Measurements from ENCODE around the gene RBPJL.

The RBPJL gene

GRCh38 chr20:45293041-45294002 is 13.3 kb upstream of the RBPJL start:
- peak; percentile 94 for DNase-seq (ENCODE audit: low read depth, low spot score)

DNA sequence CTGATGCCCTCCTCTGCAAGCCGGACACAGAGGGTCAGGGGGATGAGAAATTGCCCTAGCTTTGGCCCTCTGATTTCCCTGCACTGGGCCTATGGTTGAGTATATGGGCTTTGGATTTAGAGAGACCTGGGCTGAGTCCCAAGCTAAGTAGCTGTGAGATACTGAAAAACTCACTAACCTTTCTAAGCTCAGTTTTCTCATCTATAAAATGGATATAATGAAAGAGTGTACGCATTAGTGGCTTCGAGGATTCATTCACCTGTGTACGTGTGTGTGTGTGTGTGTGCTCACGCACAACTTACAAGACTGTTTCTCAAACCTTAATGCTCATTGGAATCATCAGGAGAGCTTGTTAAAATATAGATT is 12.7 kb upstream of the RBPJL start:
- DNase-seq (ENCODE audit: low read depth, low spot score) = no peak

DNA sequence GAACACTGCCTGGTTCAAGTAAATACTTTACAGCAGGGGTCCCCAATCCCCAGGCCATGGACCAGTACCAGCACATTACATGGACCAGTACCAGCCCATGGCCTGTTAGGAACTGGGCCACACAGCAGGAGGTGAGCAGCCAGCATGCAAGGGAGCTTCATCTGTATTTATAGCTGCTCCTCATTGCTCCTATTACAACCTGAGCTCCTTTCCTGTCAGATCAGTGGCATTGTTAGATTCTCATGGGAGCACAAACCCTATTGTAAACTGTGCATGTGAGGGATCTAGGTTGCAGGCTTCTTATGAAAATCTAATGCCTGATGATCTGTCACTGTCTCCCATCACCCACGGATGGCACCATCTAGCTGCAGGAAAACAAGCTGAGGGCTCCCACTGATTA is 12.0 kb upstream of the RBPJL start:
- DNase-seq (ENCODE audit: low read depth, low spot score) = no peak

- no peak for DNase-seq (ENCODE audit: low read depth, low spot score)
Observed at GRCh38 chr20:45297786-45298497, 8.7 kb upstream of the RBPJL start.

DNA sequence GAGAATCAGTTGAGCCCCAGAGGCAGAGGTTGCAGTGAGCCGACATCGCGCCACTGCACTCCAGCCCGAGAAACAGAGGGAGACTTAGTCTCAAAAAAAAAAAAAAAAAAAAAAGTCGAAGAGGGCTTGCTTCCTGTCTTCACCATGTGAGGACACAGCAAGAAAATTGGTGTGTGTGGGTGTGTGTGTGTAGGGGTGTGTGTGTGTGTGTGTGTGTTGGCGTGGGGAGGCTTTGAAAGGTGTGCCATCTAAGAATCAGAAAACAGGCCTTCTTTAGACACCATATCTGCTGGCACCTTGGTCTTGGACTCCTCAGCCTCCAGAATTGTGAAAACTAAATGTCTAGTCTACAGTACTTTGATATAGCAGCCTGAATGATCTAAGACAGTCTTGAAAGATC is 6.9 kb upstream of the RBPJL start:
- no peak for DNase-seq (ENCODE audit: low read depth, low spot score)

DNA sequence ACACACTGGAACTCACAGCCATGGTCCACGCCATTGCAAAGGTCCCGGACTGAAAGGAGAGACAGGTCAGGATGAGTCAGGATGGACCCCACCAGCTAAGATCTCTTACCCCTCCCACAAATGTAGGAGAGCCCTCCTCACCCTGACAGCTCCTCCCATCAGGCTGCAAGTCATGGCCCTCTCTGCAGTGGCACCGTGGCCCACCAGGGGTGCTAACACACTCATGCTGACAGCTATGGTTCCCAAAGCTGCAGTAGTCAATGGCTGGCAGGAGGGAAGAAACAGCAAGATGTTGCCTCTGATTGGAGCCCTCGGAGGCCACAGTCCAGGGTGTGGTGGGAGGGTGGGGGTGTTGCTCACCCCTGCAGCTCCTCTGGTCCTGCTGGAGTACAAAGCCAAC is 5.7 kb upstream of the RBPJL start:
- DNase-seq (ENCODE audit: low read depth, low spot score) = peak; percentile 81

GRCh38 chr20:45301824-45302271 is 4.8 kb upstream of the RBPJL start:
- no peak for DNase-seq (ENCODE audit: low read depth, low spot score)

- DNase-seq (ENCODE audit: low read depth, low spot score) = no peak
Observed at GRCh38 chr20:45303586-45304463, 2.8 kb upstream of the RBPJL start.

DNA sequence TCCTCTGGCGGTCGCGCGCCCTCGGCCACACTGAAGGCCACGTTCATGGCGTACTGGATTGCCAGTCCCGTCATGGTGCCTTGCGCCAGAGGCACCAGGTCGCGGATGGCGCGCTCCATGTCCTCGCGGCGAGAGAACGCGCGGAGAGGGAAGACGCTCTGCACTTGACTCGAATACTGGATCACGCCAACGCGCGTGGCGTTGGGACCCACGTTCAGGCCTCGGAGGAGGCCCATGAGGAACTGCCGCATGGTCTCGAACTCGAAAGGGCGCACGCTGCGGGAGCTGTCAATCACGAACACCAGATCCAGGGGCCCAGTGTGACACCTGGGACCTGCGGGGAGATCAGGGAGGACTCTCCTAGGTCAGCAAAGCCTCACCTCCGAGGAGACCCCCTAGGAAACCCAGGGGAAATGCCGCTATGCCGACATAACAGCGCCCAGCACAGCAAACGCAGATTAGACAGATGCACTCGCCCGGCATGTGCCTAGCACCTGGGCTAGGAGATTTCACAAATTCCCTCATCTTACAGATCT is 2.1 kb upstream of the RBPJL start:
- DNase-seq (ENCODE audit: low read depth, low spot score) = no peak

- no peak for DNase-seq (ENCODE audit: low read depth, low spot score)
Observed at GRCh38 chr20:45305262-45305661, 1.4 kb upstream of the RBPJL start.

DNA sequence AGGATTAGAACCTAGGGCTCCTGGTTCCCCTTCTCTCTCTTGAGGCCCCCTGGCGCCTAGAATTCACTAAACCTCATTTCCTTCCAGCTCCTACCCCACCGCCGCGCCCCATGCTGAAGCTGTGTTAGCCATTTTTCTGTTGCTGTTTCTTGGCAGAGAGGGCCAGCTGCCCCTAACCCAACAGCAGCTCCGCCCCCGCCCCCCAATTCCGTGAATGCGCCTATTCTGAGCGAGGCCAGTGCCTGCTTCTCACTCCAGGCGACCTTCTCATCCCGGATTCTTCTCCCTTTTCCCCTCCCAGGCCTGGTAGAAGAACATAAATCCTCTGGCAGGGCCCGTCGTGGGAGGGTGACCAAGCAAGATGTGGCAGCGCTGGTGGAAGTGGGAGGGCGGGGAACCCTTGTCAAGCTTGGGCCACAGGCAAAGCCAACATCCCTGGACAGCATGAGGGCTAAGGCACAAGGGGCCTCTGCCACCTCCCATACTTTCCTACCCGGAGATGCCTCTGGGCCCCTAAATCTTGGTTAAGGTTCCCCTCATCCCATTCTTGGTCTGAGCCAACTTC is 518 bp downstream of the RBPJL start:
- DNase-seq (ENCODE audit: low read depth, low spot score) = no peak

DNA sequence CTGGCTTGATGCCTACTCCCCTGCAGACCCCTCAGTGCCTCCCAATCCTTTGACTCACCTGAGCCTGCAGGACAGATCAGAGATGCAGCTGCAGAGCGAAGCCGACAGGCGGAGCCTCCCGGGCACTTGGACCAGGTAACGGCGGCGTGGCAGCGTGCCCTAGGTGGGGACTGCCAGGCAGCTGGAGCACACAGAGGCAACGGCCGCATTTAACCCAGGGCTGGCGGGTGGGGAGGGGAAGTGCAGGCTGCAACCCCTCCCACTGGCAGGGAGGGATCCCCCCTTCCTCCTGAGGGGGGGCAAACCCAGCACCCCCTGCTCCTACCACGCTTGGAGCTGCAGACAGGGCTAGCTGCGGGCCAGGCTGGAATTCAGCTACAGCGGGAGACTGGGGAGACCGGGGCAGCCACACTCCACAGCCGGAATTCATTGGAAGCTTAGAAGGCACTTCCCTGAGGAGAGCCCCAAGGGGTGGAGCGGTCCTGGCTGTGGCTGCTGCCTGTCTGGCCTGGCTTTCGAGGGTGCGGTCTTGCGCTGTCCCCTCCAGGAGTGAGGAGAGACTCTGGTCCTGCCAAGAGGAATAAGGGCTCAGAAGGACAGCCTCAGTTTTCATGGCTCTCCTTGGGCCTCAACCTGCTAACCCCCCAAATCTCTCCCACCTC is 1.6 kb downstream of the RBPJL start, which contains the start of gene MATN4:
Gene MATN4, minus strand, starts transcription at position 183 of the 662 bp plus-strand sequence. CDS start 2,717 bp downstream, outside the sequence.
- DNase-seq (ENCODE audit: low read depth, low spot score) = no peak

DNA sequence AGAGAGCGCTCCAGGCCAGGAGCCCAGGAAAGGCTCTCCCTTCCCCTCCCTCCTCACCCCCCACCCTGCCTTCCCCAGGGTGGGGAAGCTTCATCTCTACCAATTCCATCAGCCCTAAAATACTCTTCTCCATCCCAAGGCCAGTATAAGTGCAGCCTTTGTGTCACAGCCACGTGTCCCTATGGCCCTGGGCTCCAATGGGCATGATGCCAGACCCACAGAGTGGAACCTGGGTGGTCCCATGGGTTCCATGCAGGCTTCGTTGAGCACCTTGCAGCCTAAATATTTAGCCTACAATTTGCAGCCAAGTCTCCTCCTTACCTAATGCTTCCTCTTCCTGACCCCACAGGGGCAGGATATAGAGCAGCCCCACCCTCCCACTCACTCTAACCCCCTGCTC is 2.4 kb downstream of the RBPJL start:
- DNase-seq (ENCODE audit: low read depth, low spot score) = no peak

GRCh38 chr20:45311589-45312211 is 5.1 kb downstream of the RBPJL start:
- DNase-seq (ENCODE audit: low read depth, low spot score) = peak; percentile 85

GRCh38 chr20:45312241-45312640 is 5.6 kb downstream of the RBPJL start:
- no peak for DNase-seq (ENCODE audit: low read depth, low spot score)

DNA sequence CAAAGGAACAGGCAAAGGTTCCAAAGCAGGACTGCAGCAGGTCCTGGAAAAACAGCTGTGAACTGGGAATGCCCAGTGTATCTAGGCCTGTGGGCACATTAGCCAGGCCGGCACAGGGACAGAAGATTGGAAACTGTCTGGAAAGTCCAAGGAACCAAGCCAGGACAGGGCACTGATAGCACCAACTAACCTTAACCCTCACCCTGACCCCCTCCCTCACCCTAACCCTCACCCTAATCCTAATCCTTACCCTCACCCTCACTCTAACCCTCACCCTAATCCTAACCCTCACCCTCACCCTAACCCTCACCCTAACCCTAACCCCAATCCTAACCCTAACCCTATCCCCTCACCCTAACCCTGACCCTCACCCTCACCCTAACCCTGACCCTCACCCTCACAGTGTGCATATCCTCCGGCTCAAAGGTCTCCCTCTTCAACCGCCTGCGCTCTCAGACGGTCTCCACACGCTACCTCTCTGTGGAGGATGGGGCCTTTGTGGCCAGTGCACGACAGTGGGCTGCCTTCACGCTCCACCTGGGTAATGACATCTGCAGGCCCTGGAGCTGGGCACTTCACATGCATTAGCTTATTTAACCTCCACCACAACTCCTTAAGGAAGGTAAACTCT is 6.5 kb downstream of the RBPJL start:
- no peak for DNase-seq (ENCODE audit: low read depth, low spot score)

DNA sequence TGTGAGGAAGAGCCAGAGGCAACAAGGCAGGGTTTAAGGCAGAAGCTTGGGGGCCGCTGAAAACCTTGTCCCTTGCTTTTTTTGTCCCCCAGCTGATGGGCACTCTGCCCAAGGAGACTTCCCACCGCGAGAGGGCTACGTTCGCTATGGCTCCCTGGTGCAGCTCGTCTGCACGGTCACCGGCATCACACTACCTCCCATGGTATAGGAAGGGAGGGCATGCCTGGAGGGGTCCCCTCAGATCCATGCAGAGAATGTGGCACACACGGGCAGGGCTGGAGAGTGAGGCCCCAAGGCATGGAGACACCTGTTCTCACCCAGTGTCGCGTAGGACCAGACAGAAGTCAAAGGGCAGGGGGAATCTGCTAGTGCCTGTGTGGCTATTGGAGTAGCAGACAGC is 7.3 kb downstream of the RBPJL start:
- DNase-seq (ENCODE audit: low read depth, low spot score) = no peak

GRCh38 chr20:45315672-45316071 is 9.0 kb downstream of the RBPJL start:
- DNase-seq (ENCODE audit: low read depth, low spot score) = no peak

Measured in ELF-1 (cell line).